ENCODE measurements around the gene ITM2C. TPM values are rescaled to one million over a fixed set of nuclear protein-coding genes. Genes with fewer than 3 reads are reported as not detected.

ITM2C gene
- total RNA-seq, 5 donors from 2014 or later (not counting 1 experiment from before 2014, with no cell fraction given) = 21.9 to 41.2 (median 34.8) TPM

- DNase-seq (peak in 34 of 35 experiments; percentile 25 to 81 (median 54)), ATAC-seq (replicated peaks in 1 of 4) (peak; percentile 82 to 88 (median 86))
- Histone ChIP-seq H3K9me3 (no peaks in the 10 kb centered on the region), H3K27ac (ENCODE audit: low read length) (peak overlapping the region; percentile 41), H3K36me3 (ENCODE audit: control insufficient read depth in 2 of 2, extremely low read depth in 1 of 2, insufficient read depth in 1 of 2, low read length in 1 of 2) (peaks cover 8 to 10% of the 10 kb centered on the region in 2 donors), H3K4me1 (ENCODE audit: control insufficient read depth in 1 of 2, extremely low read depth in 1 of 2, insufficient read depth in 2 of 2, low read length in 2 of 2) (peaks cover 0 to 45% of the 10 kb centered on the region in 2 experiments), H3K27me3 (replicated peaks in 1 of 2; ENCODE audit: control insufficient read depth in 2 of 2, extremely low read depth in 1 of 2, insufficient read depth in 2 of 2, low read length in 1 of 2) (peaks cover 0 to 19% of the 10 kb centered on the region in 2 experiments), H3K4me3 (ENCODE audit: control insufficient read depth in 1 of 2, extremely low read depth in 1 of 2, low read length in 1 of 2) (no peak overlapping the region)
- peak overlapping the region; percentile 3 to 41 (median 40) for H3K4me3 Mint-ChIP-seq
- CTCF ChIA-PET = interaction anchor here in 1 of 2 donors (1.4 kb wide), 2 partner anchors 11 to 25 kb away, joined by 4 to 6 read pairs; no protein-coding TSS in a partner anchor
- peaks cover 15 to 41% (median 31%) of the 10 kb centered on the region in 3 donors for H3K4me1 Mint-ChIP-seq
- H3K27me3 Mint-ChIP-seq = no peaks in the 10 kb centered on the region
- H3K9me3 Mint-ChIP-seq = no peaks in the 10 kb centered on the region
- peak overlapping the region; percentile 73 to 84 for H3K27ac Mint-ChIP-seq
- peaks cover 6% of the 10 kb centered on the region for H3K36me3 Mint-ChIP-seq
- WGBS (ENCODE audit: insufficient coverage) = 50% methylated on average over 11 of the region's 20 CpGs
- POLR2A ChIA-PET = no interaction called here
Measured at GRCh38 chr2:230877759-230878598, 13.2 kb downstream of the ITM2C start.

- Mint-ChIP-seq H3K4me3 (no peak overlapping the region), H3K27ac (peak overlapping the region; percentile 7 to 84), H3K9me3 (no peaks in the 10 kb centered on the region), H3K27me3 (no peaks in the 10 kb centered on the region), H3K4me1 (peaks cover 11 to 39% (median 31%) of the 10 kb centered on the region in 3 donors), H3K36me3 (peaks cover 6% of the 10 kb centered on the region)
- no peaks in the 10 kb centered on the region for H3K9me3 ChIP-seq
- ATAC-seq (replicated peaks in 1 of 4) (no peak), DNase-seq (no peak)
- ChIA-PET POLR2A (no interaction called here), CTCF (interaction anchor here (0.5 to 1.4 kb wide), 2 partner anchors 26 to 132 kb away, joined by 3 to 4 read pairs; no protein-coding TSS in a partner anchor)
- H3K4me1 ChIP-seq (ENCODE audit: control insufficient read depth in 1 of 2, extremely low read depth in 1 of 2, insufficient read depth in 2 of 2, low read length in 2 of 2) = peaks cover 0 to 39% of the 10 kb centered on the region in 2 experiments
- no peak overlapping the region for H3K4me3 ChIP-seq (ENCODE audit: control insufficient read depth in 1 of 2, extremely low read depth in 1 of 2, low read length in 1 of 2)
- H3K36me3 ChIP-seq (ENCODE audit: control insufficient read depth in 2 of 2, extremely low read depth in 1 of 2, insufficient read depth in 1 of 2, low read length in 1 of 2) = peaks cover 8 to 10% of the 10 kb centered on the region in 2 donors
- 100% methylated on average over 1 of the region's 10 CpGs for WGBS (ENCODE audit: insufficient coverage)
- H3K27ac ChIP-seq (ENCODE audit: low read length) = no peak overlapping the region
- peaks cover 0 to 13% of the 10 kb centered on the region in 2 experiments for H3K27me3 ChIP-seq (replicated peaks in 1 of 2; ENCODE audit: control insufficient read depth in 2 of 2, extremely low read depth in 1 of 2, insufficient read depth in 2 of 2, low read length in 1 of 2)
Measured at GRCh38 chr2:230878599-230879188, 14.0 kb downstream of the ITM2C start.

- WGBS (ENCODE audit: insufficient coverage) = 95% methylated on average over 4 of the region's 11 CpGs
- peak overlapping the region in 1 of 2 donors; percentile 7 for H3K27ac Mint-ChIP-seq
- no peaks in the 10 kb centered on the region for H3K9me3 Mint-ChIP-seq
- peaks cover 0 to 32% of the 10 kb centered on the region in 2 experiments for H3K4me1 ChIP-seq (ENCODE audit: control insufficient read depth in 1 of 2, extremely low read depth in 1 of 2, insufficient read depth in 2 of 2, low read length in 2 of 2)
- H3K27ac ChIP-seq (ENCODE audit: low read length) = no peak overlapping the region
- peaks cover 0 to 13% of the 10 kb centered on the region in 2 experiments for H3K27me3 ChIP-seq (replicated peaks in 1 of 2; ENCODE audit: control insufficient read depth in 2 of 2, extremely low read depth in 1 of 2, insufficient read depth in 2 of 2, low read length in 1 of 2)
- no peaks in the 10 kb centered on the region for H3K9me3 ChIP-seq
- no peaks in the 10 kb centered on the region for H3K27me3 Mint-ChIP-seq
- H3K36me3 ChIP-seq (ENCODE audit: control insufficient read depth in 2 of 2, extremely low read depth in 1 of 2, insufficient read depth in 1 of 2, low read length in 1 of 2) = peaks cover 8 to 10% of the 10 kb centered on the region in 2 donors
- H3K4me1 Mint-ChIP-seq = peaks cover 11 to 36% (median 28%) of the 10 kb centered on the region in 3 donors
- ChIA-PET CTCF (interaction anchor here (0.8 to 1.4 kb wide), 2 partner anchors 12 to 27 kb away, joined by 3 to 4 read pairs; no protein-coding TSS in a partner anchor), POLR2A (no interaction called here)
- ATAC-seq (replicated peaks in 1 of 4) = no peak
- peaks cover 6% of the 10 kb centered on the region for H3K36me3 Mint-ChIP-seq
- H3K4me3 ChIP-seq (ENCODE audit: control insufficient read depth in 1 of 2, extremely low read depth in 1 of 2, low read length in 1 of 2) = no peak overlapping the region
- DNase-seq = no peak
- H3K4me3 Mint-ChIP-seq = no peak overlapping the region
Measured at GRCh38 chr2:230879271-230879882, 14.6 kb downstream of the ITM2C start.

- no peak for DNase-seq
- H3K27ac Mint-ChIP-seq = no peak overlapping the region
- peaks cover 8 to 10% of the 10 kb centered on the region in 2 donors for H3K36me3 ChIP-seq (ENCODE audit: control insufficient read depth in 2 of 2, extremely low read depth in 1 of 2, insufficient read depth in 1 of 2, low read length in 1 of 2)
Measured at GRCh38 chr2:230879891-230880290, 15.1 kb downstream of the ITM2C start.

GRCh38 chr2:230881840-230882239 lies 17.1 kb downstream of the ITM2C start:
- ATAC-seq (replicated peaks in 1 of 4) (no peak), DNase-seq (no peak)
- CTCF ChIA-PET = no interaction called here
- 92% methylated on average over 7 of the region's 7 CpGs for WGBS (ENCODE audit: insufficient coverage)
- Histone ChIP-seq H3K4me1 (ENCODE audit: control insufficient read depth in 1 of 2, extremely low read depth in 1 of 2, insufficient read depth in 2 of 2, low read length in 2 of 2) (peaks cover 0 to 26% of the 10 kb centered on the region in 2 experiments), H3K27ac (ENCODE audit: low read length) (no peak overlapping the region), H3K9me3 (no peaks in the 10 kb centered on the region), H3K4me3 (ENCODE audit: control insufficient read depth in 1 of 2, extremely low read depth in 1 of 2, low read length in 1 of 2) (no peak overlapping the region), H3K36me3 (ENCODE audit: control insufficient read depth in 2 of 2, extremely low read depth in 1 of 2, insufficient read depth in 1 of 2, low read length in 1 of 2) (peaks cover 5 to 7% of the 10 kb centered on the region in 2 donors), H3K27me3 (replicated peaks in 1 of 2; ENCODE audit: control insufficient read depth in 2 of 2, extremely low read depth in 1 of 2, insufficient read depth in 2 of 2, low read length in 1 of 2) (peaks cover 0 to 15% of the 10 kb centered on the region in 2 experiments)
- Mint-ChIP-seq H3K27ac (no peak overlapping the region), H3K4me1 (peaks cover 15 to 36% (median 23%) of the 10 kb centered on the region in 3 donors), H3K9me3 (no peaks in the 10 kb centered on the region), H3K4me3 (no peak overlapping the region), H3K36me3 (peaks cover 6% of the 10 kb centered on the region), H3K27me3 (peaks cover 0 to 2% of the 10 kb centered on the region in 2 donors)
- POLR2A ChIA-PET = no interaction called here

More at GRCh38 chr2:230879891-230880290, 15.1 kb downstream of the ITM2C start:
- ChIA-PET POLR2A (no interaction called here), CTCF (interaction anchor here in 1 of 2 donors (0.8 kb wide), 1 partner anchor 13 kb away, joined by 3 read pairs; no protein-coding TSS in a partner anchor)
- H3K9me3 ChIP-seq = no peaks in the 10 kb centered on the region
- no peak overlapping the region for H3K27ac ChIP-seq (ENCODE audit: low read length)
- H3K4me1 ChIP-seq (ENCODE audit: control insufficient read depth in 1 of 2, extremely low read depth in 1 of 2, insufficient read depth in 2 of 2, low read length in 2 of 2) = peaks cover 0 to 31% of the 10 kb centered on the region in 2 experiments
- no peaks in the 10 kb centered on the region for H3K27me3 Mint-ChIP-seq
- 95% methylated on average over 3 of the region's 9 CpGs for WGBS (ENCODE audit: insufficient coverage)
- no peak overlapping the region for H3K4me3 ChIP-seq (ENCODE audit: control insufficient read depth in 1 of 2, extremely low read depth in 1 of 2, low read length in 1 of 2)
- ATAC-seq (replicated peaks in 1 of 4) = no peak
- no peaks in the 10 kb centered on the region for H3K9me3 Mint-ChIP-seq
- peaks cover 11 to 33% (median 28%) of the 10 kb centered on the region in 3 donors for H3K4me1 Mint-ChIP-seq
- no peak overlapping the region for H3K4me3 Mint-ChIP-seq
- peaks cover 6% of the 10 kb centered on the region for H3K36me3 Mint-ChIP-seq
- peaks cover 0 to 8% of the 10 kb centered on the region in 2 experiments for H3K27me3 ChIP-seq (replicated peaks in 1 of 2; ENCODE audit: control insufficient read depth in 2 of 2, extremely low read depth in 1 of 2, insufficient read depth in 2 of 2, low read length in 1 of 2)
